Fibroblast of upper back skin (primary cell): ENCODE measurements around the gene DCLK1.
"Not testable (repeated sequence)": the region's sequence is repeated elsewhere in the genome, so short reads cannot be mapped to it uniquely, and the experiment has no call there.

Experiments
- DNase-seq: peaks from one replicate; pipeline ENCODE4 v3.0.0-alpha.2; 2013

Gene DCLK1

DNA sequence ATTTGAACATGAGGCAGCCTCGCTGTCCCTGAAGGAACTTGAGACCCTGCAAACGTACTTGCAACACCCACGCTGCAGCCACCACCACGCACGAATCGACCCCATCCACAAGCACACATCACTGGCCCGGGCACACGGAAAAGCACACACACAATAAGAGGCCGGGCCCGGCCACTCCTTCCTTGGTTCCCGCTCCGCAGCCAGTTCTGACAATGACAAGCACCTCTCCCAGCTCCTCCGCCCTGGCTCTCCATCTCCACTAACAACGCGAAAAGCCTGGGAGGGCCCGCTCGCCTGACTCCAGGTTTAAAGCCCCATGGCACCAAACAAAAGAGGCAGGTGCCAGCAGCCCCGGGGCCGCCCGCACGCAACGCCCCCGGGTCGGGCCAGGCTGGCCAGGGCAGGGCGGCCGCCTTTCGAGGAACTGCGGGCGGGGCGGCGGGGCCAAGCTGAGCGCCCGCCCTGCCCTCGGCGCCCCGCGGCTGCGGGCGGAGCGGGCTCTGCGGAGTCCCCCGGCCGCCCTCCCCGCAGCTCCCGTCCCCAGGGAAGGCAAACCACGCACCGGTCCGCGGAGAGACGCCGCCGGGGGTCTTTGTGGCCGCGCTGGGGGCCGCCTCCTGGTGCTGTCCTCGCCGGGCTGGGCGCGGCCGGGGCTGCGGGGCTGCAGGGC lies 495 bp downstream of the DCLK1 start:
- DNase-seq = peak; percentile 7

DNA sequence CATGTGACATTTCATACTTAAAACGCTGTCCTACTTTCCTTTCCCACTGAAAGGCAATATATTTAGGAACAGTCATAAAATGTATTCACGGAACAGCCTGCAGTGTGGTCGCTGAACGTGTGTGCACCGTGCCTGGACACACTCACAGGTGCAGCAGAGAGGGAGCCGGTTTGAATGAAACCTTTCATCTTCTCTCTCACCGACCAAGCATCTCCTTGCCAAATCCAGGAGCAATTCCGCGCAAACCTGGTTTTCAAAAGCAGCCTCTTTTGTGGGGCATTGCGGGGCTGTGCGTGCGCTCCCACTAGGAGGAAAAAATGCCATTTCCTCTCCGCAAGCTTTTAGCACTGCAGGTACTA lies 1.0 kb downstream of the DCLK1 start:
- no peak for DNase-seq

DNA sequence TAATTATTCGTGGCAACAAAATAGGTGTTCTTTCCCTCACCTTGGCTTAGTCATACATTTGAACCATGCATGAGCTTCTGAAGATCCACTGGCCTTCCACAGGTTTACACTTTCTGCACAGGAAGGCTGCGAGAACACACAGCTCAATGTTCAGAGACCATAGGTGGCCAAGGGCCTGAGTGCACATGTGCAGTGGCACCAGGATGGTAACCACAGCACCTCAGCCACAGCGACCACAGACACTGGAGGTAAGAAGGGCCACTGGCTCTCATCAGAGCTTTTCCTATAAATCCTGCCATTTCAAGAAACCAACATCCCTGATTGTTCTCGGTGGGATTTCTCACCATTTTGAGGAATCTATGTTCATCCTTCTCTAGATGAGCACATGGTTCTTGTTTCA lies 1.6 kb downstream of the DCLK1 start:
- DNase-seq = no peak

DNA sequence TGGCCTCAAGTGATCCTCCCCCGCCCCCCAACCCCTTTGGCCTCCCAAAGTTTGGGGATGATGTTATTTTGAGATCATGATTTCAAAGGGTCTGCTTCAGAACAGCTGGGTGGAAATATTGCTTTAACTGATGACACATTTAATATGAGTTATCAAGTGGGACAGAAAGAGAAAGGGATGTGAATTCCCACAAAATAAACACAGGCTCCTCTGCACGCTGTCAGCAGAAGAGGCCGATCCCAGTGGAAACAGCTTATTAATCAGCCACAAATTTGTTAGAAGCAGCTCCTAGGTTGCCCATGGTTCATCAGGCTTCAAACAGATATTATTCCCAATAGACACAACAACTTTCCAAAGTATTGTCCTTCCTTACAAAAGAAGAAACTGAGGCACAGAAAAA lies 4.7 kb downstream of the DCLK1 start:
- no peak for DNase-seq

DNA sequence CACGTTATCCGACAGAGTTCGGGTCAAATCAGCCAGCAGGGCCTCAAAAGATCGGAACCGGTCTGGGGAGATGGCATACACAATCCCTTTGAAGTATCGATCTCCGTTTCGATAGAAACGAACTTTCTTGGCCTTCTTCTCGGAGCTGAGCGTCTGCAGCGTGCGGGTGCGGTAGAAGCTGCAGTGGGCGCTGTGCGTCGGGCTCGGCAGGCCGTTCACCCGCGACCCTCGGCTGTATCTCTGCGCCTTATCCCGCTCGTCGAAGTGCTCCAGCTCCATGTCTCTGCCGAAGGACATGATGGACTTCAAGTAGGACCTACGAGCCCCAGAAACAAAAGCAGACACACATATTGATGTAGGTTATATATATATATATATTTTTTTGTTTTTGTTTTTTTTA lies 5.3 kb downstream of the DCLK1 start:
- DNase-seq = no peak

DNA sequence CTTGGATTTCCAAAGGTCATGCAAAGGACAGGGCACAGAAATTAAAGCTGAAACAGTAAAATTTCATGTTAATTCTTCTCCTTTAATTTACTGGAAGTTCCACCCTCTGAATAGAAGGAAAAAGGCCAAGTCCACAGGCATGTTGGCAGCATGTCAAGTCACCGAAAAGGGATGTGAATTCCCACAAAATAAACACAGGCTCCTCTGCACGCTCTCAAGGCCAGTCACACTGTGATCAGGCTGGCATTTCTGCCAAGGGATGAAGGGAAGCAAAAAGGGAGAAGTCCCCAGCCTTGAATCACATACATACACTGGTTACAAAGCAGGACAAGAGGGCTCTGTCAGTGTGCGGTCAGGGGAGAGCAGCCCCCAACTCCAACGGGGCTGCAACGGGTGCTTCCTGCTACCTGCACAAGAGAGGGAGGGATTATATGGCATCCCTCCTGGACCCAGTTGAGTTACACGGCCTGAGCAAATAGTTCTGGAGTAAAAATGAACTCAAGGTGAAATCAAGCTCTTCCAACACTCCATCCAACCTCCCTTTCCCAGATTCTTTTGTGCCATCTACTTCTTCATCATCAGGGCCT lies 6.9 kb downstream of the DCLK1 start:
- DNase-seq = peak; percentile 72

DNA sequence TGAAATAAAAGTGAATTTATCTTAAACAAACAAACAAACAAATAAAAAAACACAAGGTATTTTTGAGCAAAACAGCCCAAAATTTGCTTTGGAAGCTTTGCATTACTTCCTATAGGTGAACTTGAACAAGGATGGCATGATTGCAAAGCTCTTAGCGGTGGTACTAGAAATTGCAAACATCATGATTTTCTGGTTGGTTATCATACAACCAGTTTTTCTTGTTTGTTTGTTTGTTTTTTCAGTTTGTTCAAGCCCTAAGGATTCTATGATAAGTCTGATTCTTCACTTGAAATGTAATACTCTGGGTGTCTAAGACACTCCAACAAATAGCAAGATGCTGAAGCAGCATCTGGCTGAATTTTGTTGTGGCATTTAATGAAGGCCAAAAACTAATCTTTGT lies 15.9 kb downstream of the DCLK1 start:
- no peak for DNase-seq

DNA sequence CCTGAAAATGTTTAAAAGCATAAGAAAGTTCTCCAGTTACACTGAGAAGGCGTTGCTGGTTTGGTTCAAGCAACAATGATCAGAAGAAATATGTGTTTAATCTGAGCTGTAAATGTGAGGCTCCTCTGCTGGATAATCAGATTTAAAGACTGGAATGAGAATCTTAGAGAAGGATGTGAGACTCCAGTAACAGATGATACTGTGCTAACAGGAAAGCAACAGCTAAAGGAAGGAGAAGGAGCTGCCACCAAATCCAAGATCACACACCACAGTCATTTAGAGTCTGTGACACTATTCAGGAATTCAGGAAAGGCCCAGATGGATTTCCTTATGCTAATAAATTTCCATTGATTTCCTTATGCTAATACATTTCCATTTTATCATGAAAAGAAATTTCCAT lies 16.9 kb downstream of the DCLK1 start:
- no peak for DNase-seq

DNA sequence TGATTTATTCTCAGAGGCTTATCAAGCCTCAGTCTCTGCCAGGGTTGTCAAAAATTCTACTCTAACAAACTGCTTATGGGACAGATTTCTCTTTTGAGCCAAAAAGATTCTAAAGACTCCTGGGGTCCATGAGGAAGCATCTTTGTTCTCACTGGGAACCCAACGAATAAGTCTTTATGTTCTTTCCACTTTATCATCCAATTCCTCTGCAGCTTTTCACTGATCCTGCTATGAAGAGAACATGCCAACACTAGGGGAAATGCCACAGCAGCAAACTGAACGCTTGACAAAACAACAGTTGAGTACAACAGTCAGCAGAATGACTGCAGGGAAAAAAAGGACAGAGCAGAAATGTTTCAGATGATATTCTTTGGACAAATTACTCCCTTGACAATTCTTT lies 22.2 kb downstream of the DCLK1 start:
- no peak for DNase-seq

DNA sequence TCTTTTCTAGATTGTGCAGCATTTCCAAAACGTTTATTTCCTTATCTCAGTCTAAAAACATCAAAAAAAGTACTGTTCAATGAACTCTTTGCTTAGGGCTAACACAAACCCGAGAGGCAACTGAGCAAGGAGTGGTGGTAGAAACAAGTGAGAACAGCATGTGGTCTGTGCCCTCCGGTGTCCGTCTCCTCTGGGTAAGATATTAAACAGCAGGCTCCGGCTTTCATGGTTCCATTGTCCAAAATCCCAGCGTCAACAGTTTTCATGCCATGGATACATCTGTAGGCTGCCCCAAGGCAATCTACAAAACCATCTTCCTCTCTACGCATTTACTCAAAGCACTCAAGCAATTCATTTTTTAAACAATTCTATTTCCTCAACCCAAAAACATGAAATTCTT lies 22.8 kb downstream of the DCLK1 start:
- no peak for DNase-seq

DNA sequence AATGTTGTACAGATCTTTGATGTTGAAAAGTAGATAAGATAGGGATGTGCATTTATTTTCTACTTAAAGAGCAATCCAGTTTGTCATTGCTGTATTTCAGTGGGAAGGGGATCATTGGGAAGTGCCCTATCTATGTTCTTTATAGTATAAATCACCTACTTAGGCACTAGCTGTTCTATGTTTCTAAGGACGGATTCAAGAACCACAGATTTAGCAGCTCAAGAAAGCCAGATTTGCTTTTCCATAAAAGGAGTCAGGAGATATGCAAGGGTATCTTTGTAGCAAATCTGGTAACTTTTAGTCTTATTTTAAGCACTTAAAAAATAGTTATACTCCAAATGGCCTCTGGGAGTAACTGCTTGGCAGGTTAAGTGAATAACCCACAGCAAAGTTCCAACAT lies 23.7 kb downstream of the DCLK1 start:
- DNase-seq = no peak

DNA sequence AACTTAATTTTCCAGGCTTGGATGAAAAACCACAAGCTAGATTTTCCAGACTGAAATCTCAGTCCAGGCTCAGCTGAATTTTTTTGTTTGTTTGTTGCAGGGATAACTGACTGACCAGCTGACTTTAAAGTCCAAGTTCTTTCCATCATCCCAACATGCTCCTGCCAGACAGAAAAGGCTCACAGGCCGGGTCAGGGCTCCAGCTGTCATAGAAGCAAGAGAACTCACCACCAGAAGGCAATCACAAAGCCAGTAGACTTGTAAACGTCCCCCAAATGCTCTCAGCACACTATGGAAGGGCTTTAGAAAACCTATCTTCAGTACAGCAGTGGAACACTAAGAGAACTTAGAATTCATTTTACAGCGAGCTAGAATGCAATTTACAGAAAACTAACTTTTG lies 25.5 kb downstream of the DCLK1 start:
- DNase-seq = no peak

DNA sequence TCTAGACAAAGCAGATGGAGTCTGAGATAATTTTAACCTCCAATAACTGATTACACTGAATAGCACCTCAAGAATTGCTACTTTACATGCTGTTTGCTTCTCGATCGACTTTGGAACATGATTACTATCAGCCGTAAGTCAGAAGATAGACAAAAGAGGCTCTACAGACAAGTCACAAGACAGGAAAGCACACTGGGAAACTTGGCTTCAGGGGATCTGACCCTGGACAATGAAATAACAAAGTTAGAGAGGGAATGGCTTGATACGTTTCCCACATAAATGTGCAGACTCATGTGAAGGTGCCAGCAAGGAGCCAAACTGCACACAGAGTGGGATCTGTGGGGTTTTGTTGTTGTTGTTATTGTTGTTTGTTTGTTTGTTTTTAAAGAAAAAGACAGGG lies 28.5 kb downstream of the DCLK1 start:
- DNase-seq = no peak

DNA sequence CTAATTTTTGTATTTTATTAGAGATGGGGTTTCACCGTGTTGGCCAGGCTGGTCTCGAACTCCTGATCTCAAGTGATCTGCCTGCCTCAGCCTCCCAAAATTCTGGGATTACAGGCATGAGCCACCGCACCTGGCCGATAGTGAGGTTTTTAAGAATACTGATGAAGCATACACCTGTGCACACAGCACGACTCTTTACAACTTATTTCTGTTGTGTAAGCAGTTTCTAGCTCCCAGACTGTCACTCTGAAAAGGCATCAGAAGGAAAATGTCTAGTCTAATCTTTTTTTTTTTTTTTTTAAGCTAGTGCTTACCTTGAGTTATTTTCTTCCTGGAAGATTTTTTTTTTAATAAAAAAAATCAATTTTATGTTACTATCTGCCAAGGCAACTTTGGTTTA lies 29.3 kb downstream of the DCLK1 start:
- DNase-seq = not testable (repeated sequence)

DNA sequence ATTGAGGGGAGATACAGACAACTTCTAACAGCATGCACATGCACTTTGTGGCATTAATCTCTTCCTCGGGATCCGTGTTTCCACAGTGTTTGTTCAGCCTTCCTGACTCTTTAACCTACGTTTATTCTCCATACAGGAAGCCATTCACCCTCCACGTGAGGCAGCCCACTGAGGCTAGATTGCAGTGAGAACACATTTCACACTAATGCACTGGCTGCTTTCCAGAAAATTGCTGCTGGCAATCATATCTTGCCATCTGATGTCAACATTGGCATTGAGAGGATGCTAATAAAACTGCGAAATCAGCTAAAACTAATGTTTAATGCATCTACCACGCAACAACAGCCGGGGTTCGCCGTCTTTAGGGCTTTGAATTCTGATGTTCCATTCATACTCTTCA lies 30.0 kb downstream of the DCLK1 start:
- no peak for DNase-seq

DNA sequence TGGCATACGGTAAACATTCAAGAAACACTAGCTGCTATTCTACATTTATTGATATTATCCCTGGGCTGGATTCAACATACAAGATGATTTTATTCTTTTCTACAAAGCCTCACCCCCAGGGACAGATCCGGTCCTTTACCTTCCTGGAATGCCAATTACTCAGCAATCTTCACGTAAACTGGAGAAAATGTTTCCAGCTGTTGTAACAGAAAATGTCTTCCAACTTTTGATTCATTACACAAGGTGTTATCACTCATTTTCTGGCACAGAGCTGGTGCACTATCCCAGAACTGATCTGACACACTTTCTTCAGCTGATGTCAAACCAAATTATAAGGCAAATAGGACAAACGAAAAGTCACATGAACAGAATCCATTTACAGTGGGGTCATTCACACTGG lies 33.1 kb downstream of the DCLK1 start:
- peak; percentile 53 for DNase-seq

DNA sequence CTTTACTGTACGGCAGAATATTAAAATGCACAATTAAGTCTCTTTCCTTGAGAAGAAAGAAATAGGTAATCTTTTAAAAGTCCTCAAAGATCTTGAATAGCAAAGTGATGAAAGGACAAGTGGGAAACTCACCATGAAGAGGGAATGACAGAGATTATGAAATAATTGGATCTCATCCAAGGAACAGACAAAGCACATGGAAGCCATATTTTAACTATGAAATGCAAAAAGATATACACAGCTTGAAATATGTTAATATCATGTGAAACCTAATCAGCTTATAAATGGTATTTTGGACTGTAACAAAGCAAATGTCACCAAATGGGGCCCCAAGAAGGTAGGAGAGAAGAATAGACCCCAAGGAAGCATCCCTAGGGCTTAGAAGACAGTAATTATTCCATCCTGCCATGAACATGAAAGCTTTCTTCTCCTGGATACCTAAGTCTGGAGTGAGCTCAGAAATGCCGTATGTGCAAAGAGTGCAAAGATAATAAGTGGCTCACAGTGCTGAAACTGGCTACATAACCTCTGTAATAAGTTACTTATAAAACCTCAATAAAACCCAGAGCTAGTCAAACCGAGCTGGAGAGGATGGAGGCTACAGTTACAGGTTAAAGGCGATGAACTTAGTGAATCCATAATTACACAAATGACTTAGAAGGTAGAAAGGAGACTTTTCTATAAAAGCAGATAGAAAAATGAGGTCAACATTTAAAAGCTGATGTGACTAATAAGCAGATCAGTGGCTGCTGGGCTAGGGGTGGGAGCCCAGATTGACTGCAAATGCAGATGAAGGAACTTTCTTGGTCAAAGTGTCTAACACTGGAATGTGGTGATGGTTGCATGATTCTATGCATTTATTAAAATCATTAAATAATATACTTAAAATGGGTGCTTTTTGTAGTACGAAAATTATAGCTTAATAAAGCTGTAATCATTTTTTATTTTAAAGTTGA lies 34.4 kb downstream of the DCLK1 start:
- DNase-seq = peak; percentile 47

DNA sequence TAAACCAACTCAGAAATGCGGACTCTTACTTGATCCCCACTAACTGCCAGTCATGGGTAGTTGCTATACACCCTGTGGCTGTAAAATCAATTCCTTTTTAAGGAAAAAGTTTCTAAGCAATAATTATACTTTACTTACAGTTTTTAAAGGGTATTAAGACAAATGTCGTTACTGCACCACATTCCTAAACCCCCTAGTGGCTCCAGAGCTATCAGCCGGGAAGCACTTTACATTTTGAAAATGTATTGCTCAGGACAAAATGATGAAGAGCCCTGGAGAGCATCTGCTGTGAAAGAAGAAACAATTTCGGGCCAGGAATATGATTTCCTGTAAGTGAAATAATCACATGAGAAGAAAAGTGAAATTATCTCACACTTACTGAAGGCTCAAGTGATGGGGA lies 36.7 kb downstream of the DCLK1 start:
- no peak for DNase-seq

DNA sequence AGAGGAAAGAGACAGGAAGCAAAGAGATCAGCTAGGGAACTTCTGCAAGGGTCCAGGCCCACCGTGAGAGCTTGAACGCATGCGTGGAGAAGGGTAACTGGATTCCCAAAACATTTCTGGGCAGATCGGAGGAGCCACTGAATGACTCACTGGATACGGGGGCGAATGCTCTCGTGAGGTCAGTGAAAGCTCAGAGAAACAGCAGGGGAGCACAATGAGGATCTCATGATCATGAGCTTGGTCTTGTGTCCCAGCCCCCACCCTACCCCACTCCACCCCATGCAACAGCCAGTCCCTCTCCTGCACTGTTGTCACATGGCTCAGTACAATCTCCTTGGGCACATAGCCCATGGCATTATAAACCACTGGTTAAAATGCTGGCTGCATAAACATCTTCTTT lies 40.6 kb downstream of the DCLK1 start:
- no peak for DNase-seq

DNA sequence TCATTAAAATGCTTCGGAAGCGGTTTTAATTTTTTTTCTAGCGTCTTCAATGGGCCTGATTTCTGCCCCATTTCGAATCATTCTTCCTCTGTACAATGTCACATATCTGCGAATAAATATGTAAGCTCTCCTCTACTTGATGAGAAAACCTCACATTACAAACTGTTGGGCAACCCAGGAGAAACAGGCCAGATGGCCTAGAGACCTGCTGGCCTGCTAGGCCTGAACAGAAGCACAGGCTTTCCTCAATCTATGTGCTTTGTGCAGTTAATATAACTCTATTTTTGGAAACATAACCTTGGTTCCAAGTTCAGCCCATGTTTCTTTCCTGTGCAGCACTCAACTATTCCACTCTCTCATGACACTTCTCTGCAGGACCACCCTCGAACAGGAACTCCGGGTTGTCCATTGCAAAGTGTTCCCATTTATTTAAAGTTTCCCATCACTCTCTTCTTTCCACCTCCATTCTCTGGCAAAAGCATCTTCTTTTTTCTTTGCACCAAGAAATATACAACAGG lies 42.0 kb downstream of the DCLK1 start:
- DNase-seq = no peak

DNA sequence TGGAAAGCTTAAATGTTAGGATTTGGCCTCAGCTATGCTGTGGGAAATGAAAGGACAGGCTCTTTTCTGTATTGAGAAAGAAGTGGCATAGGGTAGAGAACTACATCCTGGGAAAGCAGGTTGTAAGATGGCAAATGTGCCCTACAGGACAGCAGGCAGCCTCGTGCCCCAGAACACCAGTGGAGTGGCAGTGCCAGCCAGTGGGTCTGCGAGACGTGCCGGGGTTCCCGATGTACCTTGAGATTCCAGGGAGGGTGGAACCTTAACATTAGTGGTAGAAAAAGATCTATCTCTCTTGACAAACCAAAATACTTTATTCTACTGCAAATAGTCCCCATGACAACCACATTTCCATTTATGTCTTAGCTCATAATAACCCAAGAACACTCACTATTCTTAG lies 42.7 kb downstream of the DCLK1 start:
- no peak for DNase-seq

DNA sequence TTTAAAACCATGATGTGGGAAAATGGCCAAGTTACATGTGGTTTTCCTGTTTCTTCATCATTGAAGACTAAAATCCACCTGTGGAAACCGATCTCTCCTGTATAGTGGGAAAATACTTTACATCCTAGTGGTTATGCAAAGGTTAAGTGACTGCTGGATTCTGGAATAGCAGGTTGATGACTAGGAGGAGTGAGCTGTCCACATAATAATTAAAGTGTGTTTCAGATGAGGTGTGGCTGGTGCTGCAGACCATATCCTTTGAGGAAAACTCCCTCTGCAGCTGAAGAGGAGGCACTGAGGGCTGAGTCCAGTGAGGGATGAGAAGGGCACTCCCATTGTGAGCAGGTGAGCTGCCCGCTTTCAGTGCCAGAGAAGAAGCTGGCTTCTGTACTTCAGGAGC lies 43.2 kb downstream of the DCLK1 start:
- no peak for DNase-seq

DNA sequence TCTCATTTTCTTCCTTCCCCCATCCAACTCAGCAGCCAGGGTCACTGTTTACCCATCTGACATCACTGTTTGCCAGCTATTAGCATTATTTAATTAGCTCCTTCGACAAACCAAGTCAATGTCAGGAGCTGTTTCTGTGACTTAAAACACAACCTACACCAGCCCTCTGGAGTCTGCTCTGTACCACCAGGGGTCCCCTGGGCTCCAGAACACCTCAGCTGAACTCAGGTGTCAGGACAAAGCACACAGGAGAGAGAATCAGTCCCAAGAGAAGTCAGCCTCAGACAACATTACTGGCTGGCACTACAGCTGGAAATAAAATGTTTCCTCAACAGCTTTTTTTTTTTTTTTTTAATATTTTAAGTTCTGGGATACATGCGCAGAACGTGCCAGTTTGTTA lies 45.1 kb downstream of the DCLK1 start:
- DNase-seq = no peak

DNA sequence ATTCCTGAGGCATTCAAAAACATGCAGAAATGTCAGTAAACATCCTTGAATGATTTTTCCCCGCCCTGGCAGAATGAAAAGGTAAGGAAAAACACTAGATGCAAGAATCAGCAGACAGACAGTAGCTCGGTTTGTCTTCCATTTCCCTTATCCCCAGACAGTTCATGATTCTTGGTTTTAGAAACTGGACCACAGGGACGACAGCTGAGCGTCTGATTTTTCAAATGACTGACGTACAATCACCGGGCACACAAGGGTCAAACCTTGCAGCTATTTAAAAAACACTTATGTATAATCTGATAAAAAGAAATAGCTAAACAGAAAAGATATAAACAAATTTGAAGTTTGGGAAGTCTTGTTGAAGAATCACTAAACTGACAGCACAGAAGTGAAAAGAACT lies 47.1 kb downstream of the DCLK1 start:
- no peak for DNase-seq
